ENCODE results near the gene SDS. TPM values are rescaled to one million over a fixed set of nuclear protein-coding genes. Genes with fewer than 3 reads are reported as not detected.

Gene SDS
- polyA plus RNA-seq, 1 experiment, result not detected

GRCh38 chr12:113348849-113349536 is 54.7 kb downstream of the SDS start:
- Histone ChIP-seq H3K36me3 (ENCODE audit: control insufficient read depth, insufficient read depth, low read length) (no peaks in the 10 kb centered on the region), H3K4me3 (ENCODE audit: low read depth, low read length) (no peak overlapping the region), H3K27me3 (ENCODE audit: control insufficient read depth, insufficient read depth, low read length) (0 out of 2 replicates have a peak, but pooled peaks cover 2% of the 10 kb centered on the region)
- DNase-seq (ENCODE audit: low read depth), result no peak
- ChIA-PET CTCF (interaction anchor here (0.8 to 1.6 kb wide), 2 partner anchors 15 to 77 kb away, joined by 3 read pairs; no protein-coding TSS in a partner anchor), POLR2A (no interaction called here)
- no peak for TF ChIP-seq CTCF (IDR thresholded peaks at IDR 0.05; ENCODE audit: insufficient read depth, low read depth, low read length)

GRCh38 chr12:113347892-113348291 is 55.8 kb downstream of the SDS start:
- ChIA-PET CTCF (interaction anchor here (0.6 kb wide), 1 partner anchor 174 kb away, joined by 3 read pairs; no protein-coding TSS in a partner anchor), POLR2A (no interaction called here)
- no peak for DNase-seq (ENCODE audit: low read depth)
- 0 out of 2 replicates have a peak, but pooled peaks cover 2% of the 10 kb centered on the region for H3K27me3 ChIP-seq (ENCODE audit: control insufficient read depth, insufficient read depth, low read length)
- H3K4me3 ChIP-seq (ENCODE audit: low read depth, low read length), result no peak overlapping the region
- no peak for TF ChIP-seq CTCF (IDR thresholded peaks at IDR 0.05; ENCODE audit: insufficient read depth, low read depth, low read length)
- no peaks in the 10 kb centered on the region for H3K36me3 ChIP-seq (ENCODE audit: control insufficient read depth, insufficient read depth, low read length)

- ChIA-PET CTCF (no interaction called here), POLR2A (no interaction called here)
- Histone ChIP-seq H3K36me3 (ENCODE audit: control insufficient read depth, insufficient read depth, low read length) (no peaks in the 10 kb centered on the region), H3K4me3 (ENCODE audit: low read depth, low read length) (no peak overlapping the region), H3K27me3 (ENCODE audit: control insufficient read depth, insufficient read depth, low read length) (peaks cover 5% of the 10 kb centered on the region; the same call in 1 of the 2 replicates)
- no peak for DNase-seq (ENCODE audit: low read depth)
- TF ChIP-seq CTCF (IDR thresholded peaks at IDR 0.05; ENCODE audit: insufficient read depth, low read depth, low read length), result no peak
Observed at GRCh38 chr12:113347107-113347506, 56.6 kb downstream of the SDS start.

GRCh38 chr12:113346353-113346752 is 57.3 kb downstream of the SDS start:
- CTCF ChIA-PET, result no interaction called here
- TF ChIP-seq CTCF (IDR thresholded peaks at IDR 0.05; ENCODE audit: insufficient read depth, low read depth, low read length), result no peak
- POLR2A ChIA-PET, result no interaction called here
- peaks cover 5% of the 10 kb centered on the region; the same call in 1 of the 2 replicates for H3K27me3 ChIP-seq (ENCODE audit: control insufficient read depth, insufficient read depth, low read length)
- no peak overlapping the region for H3K4me3 ChIP-seq (ENCODE audit: low read depth, low read length)
- H3K36me3 ChIP-seq (ENCODE audit: control insufficient read depth, insufficient read depth, low read length), result no peaks in the 10 kb centered on the region
- DNase-seq (ENCODE audit: low read depth), result no peak

GRCh38 chr12:113345318-113345717 is 58.4 kb downstream of the SDS start:
- ChIA-PET POLR2A (interaction anchor here (0.7 kb wide), 1 partner anchor 180 kb away, joined by 10 read pairs; no protein-coding TSS in a partner anchor), CTCF (no interaction called here)
- DNase-seq (ENCODE audit: low read depth), result no peak
- Histone ChIP-seq H3K36me3 (ENCODE audit: control insufficient read depth, insufficient read depth, low read length) (no peaks in the 10 kb centered on the region), H3K27me3 (ENCODE audit: control insufficient read depth, insufficient read depth, low read length) (peaks cover 5% of the 10 kb centered on the region; the same call in 1 of the 2 replicates), H3K4me3 (ENCODE audit: low read depth, low read length) (no peak overlapping the region)
- no peak for TF ChIP-seq CTCF (IDR thresholded peaks at IDR 0.05; ENCODE audit: insufficient read depth, low read depth, low read length)

Other genes starting within 250 kb of the SDS start
- gene DDX54, start 218.4 kb downstream of the SDS start, polyA plus RNA-seq (2011; rRNA removed), result 36.2 and 54.7 TPM in 2 replicates
- gene RITA1, start 218.2 kb downstream of the SDS start, polyA plus RNA-seq (2011; rRNA removed), result 13.2 and 19.4 TPM in 2 replicates
- 17.4 and 31.9 TPM in 2 replicates for gene TPCN1, start 182.4 kb downstream of the SDS start, polyA plus RNA-seq (2011; rRNA removed)
- 14.4 and 27.3 TPM in 2 replicates for gene SLC8B1, start 68.8 kb downstream of the SDS start, polyA plus RNA-seq (2011; rRNA removed)
- gene PLBD2, start 45.3 kb downstream of the SDS start, polyA plus RNA-seq (2011; rRNA removed), result 20.1 and 30.9 TPM in 2 replicates
- gene SDSL, start 18.5 kb upstream of the SDS start, polyA plus RNA-seq (2011; rRNA removed), result 8.6 and 13.2 TPM in 2 replicates
- not detected in 2 replicates for gene LHX5, start 68.0 kb upstream of the SDS start, polyA plus RNA-seq (2011; rRNA removed)

All from BJ (cell line).